Ramos (cell line): Measurements from ENCODE around the gene HRC.
"Not testable (repeated sequence)": the region's sequence is repeated elsewhere in the genome, so short reads cannot be mapped to it uniquely, and the experiment has no call there.

Experiments used
- in situ Hi-C: fragments of 300-500 bp; cut with MboI; formaldehyde crosslinking; loops from one replicate; pipeline ENCODE4 v1.14.3; 2022; ENCODE audit warnings: low sequenced_read_pairs; ENCODE audit not compliant: unreplicated experiment

The HRC gene

DNA sequence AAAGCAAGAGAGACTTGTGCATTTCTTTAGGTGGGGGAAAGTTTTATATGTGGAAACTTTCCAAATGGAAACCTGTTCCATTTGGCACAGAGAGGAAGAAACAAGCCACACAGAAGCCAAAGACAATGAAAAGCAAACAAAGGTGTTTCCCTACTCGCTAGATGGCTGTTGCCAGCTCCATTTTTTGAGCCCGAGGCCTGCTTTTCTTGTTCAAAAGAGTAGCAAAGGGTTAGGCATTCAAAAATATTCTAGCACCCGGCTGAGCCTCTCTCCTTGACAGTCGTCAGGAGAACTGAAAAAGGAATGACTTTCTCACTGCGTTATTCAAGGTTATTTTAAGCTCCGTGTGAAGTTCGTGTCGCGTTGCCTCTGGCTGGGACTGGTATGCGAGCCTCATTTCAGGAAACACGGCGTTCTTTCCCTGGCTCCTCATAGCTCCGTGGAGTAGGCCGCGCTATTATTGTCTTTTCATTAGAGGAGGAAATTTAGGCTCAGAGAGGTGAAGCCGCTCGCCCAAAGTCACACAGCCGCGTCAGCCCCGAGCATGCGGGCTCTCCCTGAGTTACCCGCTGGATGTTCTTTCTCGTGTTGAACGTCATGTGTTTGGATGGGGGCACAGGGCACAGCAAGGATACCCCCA lies 10.0 kb upstream of the HRC start:
- in situ Hi-C loops: no loop called here

GRCh38 chr19:49161987-49162386 lies 6.8 kb upstream of the HRC start:
- in situ Hi-C loops: no loop called here

GRCh38 chr19:49160450-49161189 lies 5.4 kb upstream of the HRC start:
- in situ Hi-C loops: no loop called here

- in situ Hi-C loops: no loop called here
These were observed 2.4 kb upstream of the HRC start, which contains the start of gene TRPM4 for GRCh38 chr19:49157445-49158224. TRPM4 (plus strand) TSS chr19:49157792; CDS start chr19:49157867, 75 bp downstream.

DNA sequence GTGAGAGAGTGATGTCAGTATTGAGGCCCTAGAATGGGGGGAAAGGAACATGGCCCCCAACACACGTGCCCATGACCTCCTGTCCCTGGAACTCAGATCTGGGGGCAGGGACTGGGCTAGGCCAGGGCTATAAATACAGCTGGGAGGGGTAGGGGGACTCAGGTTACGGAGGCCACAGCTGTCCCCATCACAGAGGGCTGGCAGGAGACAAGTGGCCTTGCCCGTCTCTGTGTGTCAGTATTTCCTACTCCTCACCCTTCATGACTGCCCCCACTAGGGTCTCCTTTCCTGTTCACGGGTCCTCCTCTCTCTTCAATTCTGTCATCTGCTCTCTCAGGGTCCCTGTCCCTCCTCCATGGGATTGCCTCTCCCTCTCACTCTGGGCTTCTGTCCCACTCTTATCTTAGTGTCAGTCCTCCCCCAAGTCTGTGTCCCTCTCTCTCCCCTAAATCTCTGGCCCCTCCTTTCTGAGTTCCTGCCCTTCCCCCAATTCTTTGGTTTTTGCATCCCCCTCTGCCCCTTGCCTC lies 687 bp upstream of the HRC start:
- in situ Hi-C loops: no loop called here

- in situ Hi-C loops: no loop called here
These were observed 917 bp downstream of the HRC start for GRCh38 chr19:49154279-49154678.

- in situ Hi-C loops: no loop called here
These were observed 1.9 kb downstream of the HRC start for GRCh38 chr19:49153167-49153809.

- in situ Hi-C loops: no loop called here
These were observed 3.1 kb downstream of the HRC start for GRCh38 chr19:49152119-49152550.

DNA sequence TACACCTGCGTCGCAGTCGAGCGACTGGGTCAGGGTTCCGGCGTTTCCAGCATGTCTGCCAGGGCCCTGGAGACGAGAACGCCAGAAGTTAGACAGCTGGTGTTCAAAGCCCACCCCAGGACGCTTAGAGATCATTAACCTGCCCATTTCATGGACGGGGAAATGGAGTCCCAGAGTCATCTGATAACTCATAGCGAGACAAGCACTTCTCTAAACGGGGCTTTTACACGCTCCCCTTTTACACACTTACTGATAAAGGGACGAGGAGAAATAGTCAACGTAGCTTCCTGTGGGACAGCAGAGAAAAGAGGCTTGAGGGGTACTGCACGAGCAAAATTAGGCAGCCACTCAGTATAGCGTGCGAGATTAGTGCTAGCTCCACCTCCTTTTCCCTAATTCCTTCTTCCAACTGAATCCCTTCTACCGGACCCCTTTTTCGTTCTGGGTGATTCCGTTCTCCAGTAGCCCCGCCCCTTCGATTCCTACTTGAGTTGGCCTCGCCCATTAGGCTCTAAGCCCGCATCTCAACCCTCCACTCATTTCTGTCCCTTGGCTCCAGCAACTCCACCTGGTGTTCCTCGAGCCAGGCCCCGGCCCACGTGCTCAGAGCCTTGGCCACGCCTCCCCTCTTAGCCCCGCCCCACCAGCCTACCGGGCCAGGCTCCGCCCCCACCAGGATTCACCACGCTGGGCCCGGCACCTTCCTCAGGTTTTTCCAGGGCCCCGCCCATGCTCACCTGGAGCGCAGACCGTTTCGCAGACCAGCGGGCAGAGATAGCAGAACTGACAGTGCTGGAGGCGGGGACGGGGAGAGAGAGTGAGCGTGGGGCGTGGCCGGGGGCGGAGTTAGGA lies 3.7 kb downstream of the HRC start:
- in situ Hi-C loops: no loop called here

DNA sequence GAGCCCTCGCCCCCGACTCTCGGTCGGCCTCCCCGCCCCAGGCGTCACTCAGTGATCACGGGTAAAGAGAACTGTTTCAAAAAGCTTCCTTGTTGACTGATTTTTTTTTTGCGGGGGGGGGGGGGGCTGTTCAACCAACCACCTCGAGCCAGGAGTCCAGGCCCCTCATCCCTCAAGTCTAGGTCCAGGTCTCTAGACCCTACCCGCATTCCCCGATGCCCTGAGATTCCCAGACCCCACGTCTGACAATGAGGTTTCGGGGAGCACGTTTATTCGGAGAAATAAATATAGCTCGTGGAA lies 4.3 kb downstream of the HRC start:
- in situ Hi-C loops: no loop called here

DNA sequence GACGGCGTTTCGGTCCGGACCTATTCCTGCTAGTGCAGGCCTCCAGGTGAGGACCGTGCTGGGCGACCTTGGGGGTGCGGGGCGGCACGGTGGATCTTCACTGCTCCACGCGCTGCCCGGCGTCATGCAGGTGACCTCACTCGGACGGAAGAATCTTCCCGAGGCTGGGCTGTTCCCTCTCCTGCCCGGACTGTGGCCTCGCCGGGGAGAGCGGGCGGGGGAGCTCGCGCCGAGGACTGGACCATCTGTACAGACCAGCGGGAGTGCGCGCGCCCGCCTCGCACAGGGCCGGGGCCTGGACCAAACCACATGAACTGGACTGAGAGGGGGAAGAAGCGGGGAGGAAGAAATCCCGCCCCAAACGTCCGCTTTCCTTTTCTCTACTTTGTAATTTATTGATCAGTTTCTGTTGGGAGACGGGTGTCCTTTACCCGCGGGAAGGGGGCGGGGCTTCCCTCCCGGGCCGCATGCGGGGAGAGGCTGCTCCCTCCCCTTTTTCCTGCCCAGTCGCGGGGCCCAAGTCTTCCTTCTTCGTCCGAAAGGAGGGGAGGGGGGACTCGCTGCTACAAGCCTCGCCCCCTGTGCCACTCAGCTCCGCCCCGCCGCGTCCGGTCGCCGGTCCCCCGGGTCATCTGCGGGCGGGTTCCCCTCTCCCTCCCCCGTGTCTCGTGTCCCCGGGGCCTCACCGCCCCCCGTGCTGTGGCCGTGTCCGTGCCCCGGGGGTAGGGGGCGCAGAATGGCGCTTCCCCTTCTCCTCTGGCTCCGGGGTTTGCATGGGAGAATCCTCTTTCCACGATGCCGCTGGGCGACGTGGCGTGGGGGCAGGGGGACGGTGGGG lies 4.9 kb downstream of the HRC start:
- in situ Hi-C loops: no loop called here

- in situ Hi-C loops: no loop called here
These were observed 5.5 kb downstream of the HRC start for GRCh38 chr19:49149652-49150105.

DNA sequence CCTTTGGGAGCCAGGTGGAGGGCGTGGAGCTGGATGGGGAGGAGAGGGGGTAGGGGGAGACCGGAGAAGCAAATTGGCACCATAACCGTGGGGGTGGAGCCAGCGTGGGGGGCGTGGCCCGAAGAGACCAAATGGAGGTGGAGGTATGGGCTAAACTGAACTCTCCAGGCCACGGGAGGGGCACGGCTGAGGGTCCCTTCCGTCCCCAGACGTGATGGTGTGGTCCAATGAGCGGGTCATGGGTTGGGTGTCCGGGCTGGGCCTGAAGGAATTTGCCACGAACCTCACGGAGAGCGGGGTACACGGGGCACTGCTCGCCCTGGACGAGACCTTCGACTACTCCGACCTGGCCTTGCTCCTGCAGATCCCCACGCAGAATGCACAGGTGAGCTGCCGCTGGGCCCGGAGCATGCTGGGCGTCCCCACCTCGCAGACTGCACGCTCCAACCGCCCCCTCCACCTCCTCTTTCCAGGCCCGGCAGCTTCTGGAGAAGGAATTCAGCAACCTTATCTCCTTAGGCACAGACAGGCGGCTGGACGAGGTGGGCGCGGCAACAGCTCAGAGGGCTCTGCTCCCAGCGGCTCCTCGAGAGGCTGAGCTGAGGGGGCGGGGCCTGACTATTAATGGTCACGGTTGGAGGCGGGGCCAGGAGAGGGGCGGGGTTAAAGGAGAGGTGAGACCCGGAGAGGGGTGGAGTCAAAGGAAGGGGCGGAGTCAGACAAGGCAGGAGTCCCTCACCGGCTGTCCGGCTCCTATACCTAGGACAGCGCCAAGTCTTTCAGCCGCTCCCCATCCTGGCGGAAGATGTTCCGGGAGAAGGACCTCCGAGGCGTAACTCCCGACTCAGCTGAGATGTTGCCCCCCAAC lies 6.2 kb downstream of the HRC start:
- in situ Hi-C loops: no loop called here

DNA sequence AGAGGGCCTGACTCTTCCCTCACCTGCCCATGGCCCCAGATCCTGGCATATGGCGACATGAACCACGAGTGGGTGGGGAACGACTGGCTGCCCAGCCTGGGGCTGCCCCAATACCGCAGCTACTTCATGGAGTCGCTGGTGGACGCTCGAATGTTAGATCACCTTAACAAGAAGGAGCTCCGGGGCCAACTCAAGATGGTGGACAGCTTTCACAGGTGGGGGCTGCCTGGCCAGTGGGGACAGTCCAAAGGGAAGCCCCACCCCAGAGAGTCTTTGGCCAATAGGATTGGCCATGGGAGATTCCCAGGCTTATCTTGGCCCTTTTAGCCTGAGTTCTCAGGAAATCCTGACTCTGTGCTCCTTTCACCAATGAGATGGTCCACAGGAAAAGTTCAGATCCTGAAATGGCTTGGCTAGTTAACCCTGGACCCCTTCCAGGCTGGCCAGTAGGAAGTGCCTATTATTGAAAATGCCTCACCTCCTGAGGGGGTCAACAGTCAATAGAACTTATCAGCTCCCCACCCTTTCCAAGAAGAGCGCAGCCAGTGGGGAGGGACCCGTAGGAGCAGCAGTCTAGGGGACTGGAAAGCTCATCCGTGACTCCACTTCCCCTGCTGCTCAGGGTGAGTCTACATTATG lies 7.0 kb downstream of the HRC start:
- in situ Hi-C loops: no loop called here

GRCh38 chr19:49146408-49146770 lies 8.8 kb downstream of the HRC start:
- in situ Hi-C loops: not testable (repeated sequence)

- in situ Hi-C loops: no loop called here
These were observed 9.4 kb downstream of the HRC start for GRCh38 chr19:49145573-49146407.
